NCI-H1930 (cell line): ENCODE results near the gene RGS9.
"Not testable (repeated sequence)": the region's sequence is repeated elsewhere in the genome, so short reads cannot be mapped to it uniquely, and the experiment has no call there.

Source experiments
- DNase-seq, 2 experiments: peaks; one replicate each; lab custom pipeline; 2025; lab: John Stamatoyannopoulos, UW

RGS9 gene

GRCh38 chr17:65115839-65116238 lies 21.3 kb upstream of the RGS9 start:
- no peak for DNase-seq

- not testable (repeated sequence) for DNase-seq
Measured at GRCh38 chr17:65116515-65116914, 20.7 kb upstream of the RGS9 start.

- no peak for DNase-seq
Measured at GRCh38 chr17:65117384-65118035, 19.7 kb upstream of the RGS9 start.

- no peak for DNase-seq
Measured at GRCh38 chr17:65121368-65121767, 15.8 kb upstream of the RGS9 start.

- DNase-seq: no peak
Measured at GRCh38 chr17:65121916-65122806, 15.0 kb upstream of the RGS9 start.

- peak; percentile 73 to 79 for DNase-seq
Measured at GRCh38 chr17:65122836-65123756, 14.1 kb upstream of the RGS9 start.

GRCh38 chr17:65123757-65124675 lies 13.2 kb upstream of the RGS9 start:
- no peak for DNase-seq

GRCh38 chr17:65130832-65131231 lies 6.3 kb upstream of the RGS9 start:
- DNase-seq: no peak

GRCh38 chr17:65131240-65131639 lies 5.9 kb upstream of the RGS9 start:
- DNase-seq: no peak

- DNase-seq: no peak
Measured at GRCh38 chr17:65131946-65132345, 5.2 kb upstream of the RGS9 start.

GRCh38 chr17:65134035-65134434 lies 3.1 kb upstream of the RGS9 start:
- DNase-seq: no peak

GRCh38 chr17:65139101-65139764 lies 2.1 kb downstream of the RGS9 start:
- DNase-seq: no peak

- DNase-seq: no peak
Measured at GRCh38 chr17:65142247-65142646, 5.1 kb downstream of the RGS9 start.

- no peak for DNase-seq
Measured at GRCh38 chr17:65143889-65144604, 6.9 kb downstream of the RGS9 start.

- no peak for DNase-seq
Measured at GRCh38 chr17:65145743-65146142, 8.6 kb downstream of the RGS9 start.

- DNase-seq: no peak
Measured at GRCh38 chr17:65147955-65148354, 10.8 kb downstream of the RGS9 start.

- DNase-seq: no peak
Measured at GRCh38 chr17:65154770-65155589, 17.8 kb downstream of the RGS9 start.

- no peak for DNase-seq
Measured at GRCh38 chr17:65155622-65156021, 18.5 kb downstream of the RGS9 start.

- no peak for DNase-seq
Measured at GRCh38 chr17:65156185-65156834, 19.1 kb downstream of the RGS9 start.
